Hematopoietic multipotent progenitor cell treated with erythropoietin and hydrocortisone succinate and interleukin-3 and kit ligand, for 8 days (in vitro differentiated cells): ENCODE results near the gene VWCE.
"Not testable (repeated sequence)": the region's sequence is repeated elsewhere in the genome, so short reads cannot be mapped to it uniquely, and the experiment has no call there.

ENCODE experiments used
- DNase-seq: peaks from one replicate; pipeline ENCODE4 v3.0.0-alpha.2; 2015

VWCE gene

GRCh38 chr11:61250796-61251765, 44.0 kb downstream of the VWCE start:
- not testable (repeated sequence) for DNase-seq

DNA sequence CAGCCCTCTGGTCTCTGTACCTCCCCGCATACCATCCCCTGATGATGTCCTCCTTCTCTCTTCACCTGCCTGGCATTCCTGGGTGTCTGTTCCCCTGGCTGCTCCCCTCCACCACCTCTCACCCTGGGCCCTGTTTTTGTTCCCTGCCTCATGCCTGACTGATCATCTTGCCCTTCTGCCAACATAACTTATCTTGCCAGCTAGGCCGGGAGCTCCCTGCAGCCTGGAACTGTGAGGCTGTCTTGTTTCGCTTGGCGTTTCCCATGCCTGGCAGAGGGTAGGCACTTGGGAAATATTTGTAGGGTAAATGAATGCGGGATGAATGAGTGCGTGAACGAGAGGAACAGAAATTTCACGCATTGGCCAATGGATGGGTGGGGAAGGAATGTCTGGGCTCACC, 45.9 kb downstream of the VWCE start:
- not testable (repeated sequence) for DNase-seq

- not testable (repeated sequence) for DNase-seq
Observed at GRCh38 chr11:61248071-61248470, 47.0 kb downstream of the VWCE start.

DNA sequence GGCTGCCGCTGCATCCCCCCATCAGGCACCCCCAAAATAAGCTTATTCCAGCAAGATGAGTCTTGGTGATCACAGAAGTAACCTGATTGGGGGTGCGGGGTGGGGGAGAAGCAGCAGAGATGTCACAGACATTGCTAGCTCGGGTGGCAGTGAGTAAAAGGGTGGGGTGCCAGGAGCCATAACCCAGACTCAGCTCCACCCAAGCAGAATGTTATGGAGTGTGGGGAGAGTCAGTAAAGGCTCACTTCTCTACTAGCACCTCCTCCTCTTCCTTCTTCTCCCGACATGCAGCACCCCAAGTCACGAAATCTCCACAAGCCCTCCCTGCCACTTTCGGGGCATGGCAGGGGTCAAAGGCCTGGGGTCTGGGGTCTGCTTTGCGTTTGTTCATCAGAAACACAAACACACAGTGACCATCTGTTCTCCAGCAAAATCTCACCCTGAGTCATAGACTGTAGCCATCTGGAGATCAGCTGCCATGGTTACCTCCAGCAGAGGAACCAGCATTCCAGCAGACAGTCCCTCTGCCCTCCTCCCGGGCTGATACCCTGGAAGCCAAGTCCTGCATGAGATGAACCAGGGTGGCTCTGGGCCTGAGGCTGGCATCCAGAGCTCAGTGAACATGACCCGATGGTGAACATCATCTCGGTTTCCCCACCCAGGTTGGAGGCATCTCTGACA, 49.7 kb downstream of the VWCE start:
- DNase-seq = not testable (repeated sequence)

GRCh38 chr11:61241526-61241925, 53.6 kb downstream of the VWCE start:
- DNase-seq = not testable (repeated sequence)

DNA sequence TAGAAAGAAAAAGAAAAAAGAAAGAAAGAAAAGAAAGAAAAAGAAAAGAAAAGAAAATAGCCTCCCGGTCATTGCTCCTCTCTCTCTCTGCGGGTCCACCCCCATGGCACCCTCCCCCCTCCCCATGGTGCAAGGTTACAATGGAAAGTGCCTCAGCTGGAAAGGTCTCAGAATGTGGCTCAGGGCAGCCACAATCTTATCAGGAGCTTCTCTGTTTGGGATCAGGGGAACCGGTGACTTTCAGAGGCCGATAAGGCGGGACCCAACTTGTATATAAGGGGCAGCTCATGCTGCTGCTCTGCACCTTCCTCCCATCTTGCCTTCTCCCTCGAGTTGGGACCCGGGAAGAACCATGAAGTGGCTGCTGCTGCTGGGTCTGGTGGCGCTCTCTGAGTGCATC, 54.2 kb downstream of the VWCE start, which contains the start of gene PGA5:
PGA5 (plus strand) TSS at position 301 of the 400 bp plus-strand sequence; CDS start at position 353, 52 bp downstream.
- not testable (repeated sequence) for DNase-seq

DNA sequence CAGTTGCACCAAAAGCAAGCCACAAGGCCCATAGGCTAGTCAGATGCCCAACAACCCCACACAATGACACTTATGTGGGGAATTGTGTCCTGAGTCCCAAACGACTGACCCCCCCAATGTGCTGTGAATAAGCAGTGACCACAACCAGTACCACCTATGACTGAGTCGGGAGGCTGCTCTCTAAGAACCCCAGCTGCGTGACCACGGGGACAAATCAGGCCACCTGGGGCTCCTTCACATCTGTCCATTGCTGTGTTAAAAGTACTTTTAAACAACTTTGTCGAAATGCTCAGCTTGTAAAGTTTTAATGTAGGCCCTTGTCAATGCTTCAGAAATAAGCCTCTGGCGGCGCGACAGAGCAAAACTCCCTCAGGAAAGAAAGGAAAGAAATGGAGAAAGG, 54.8 kb downstream of the VWCE start:
- not testable (repeated sequence) for DNase-seq

- not testable (repeated sequence) for DNase-seq
Observed at GRCh38 chr11:61237130-61237529, 58.0 kb downstream of the VWCE start.

GRCh38 chr11:61232548-61233145, 62.5 kb downstream of the VWCE start:
- DNase-seq = not testable (repeated sequence)

- DNase-seq = not testable (repeated sequence)
Observed at GRCh38 chr11:61231585-61231984, 63.5 kb downstream of the VWCE start.

DNA sequence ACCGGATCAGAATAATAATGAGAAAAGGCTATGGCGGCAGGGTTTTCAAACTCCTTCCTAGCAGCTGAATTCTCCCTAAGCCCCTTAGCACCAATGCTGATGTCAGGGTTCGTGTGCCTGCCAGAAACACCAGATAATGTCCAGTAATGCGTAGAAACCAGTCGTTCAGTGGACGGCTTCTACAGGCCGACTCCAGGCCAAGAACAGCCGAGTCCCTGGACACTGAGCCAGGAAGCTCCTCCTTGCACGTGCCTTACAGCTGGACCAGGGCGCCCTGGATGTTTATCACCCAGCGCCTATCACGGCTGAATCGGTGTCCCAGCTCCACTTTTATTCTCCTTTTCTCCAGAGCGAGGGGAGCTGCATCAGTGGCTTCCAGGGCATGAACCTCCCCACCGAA, 64.1 kb downstream of the VWCE start:
- DNase-seq = not testable (repeated sequence)

- DNase-seq = not testable (repeated sequence)
Observed at GRCh38 chr11:61229458-61229857, 65.7 kb downstream of the VWCE start.

DNA sequence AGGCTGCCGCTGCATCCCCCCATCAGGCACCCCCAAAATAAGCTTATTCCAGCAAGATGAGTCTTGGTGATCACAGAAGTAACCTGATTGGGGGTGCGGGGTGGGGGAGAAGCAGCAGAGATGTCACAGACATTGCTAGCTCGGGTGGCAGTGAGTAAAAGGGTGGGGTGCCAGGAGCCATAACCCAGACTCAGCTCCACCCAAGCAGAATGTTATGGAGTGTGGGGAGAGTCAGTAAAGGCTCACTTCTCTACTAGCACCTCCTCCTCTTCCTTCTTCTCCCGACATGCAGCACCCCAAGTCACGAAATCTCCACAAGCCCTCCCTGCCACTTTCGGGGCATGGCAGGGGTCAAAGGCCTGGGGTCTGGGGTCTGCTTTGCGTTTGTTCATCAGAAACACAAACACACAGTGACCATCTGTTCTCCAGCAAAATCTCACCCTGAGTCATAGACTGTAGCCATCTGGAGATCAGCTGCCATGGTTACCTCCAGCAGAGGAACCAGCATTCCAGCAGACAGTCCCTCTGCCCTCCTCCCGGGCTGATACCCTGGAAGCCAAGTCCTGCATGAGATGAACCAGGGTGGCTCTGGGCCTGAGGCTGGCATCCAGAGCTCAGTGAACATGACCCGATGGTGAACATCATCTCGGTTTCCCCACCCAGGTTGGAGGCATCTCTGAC, 68.5 kb downstream of the VWCE start:
- not testable (repeated sequence) for DNase-seq

- DNase-seq = not testable (repeated sequence)
Observed at GRCh38 chr11:61222692-61223091, 72.4 kb downstream of the VWCE start.

DNA sequence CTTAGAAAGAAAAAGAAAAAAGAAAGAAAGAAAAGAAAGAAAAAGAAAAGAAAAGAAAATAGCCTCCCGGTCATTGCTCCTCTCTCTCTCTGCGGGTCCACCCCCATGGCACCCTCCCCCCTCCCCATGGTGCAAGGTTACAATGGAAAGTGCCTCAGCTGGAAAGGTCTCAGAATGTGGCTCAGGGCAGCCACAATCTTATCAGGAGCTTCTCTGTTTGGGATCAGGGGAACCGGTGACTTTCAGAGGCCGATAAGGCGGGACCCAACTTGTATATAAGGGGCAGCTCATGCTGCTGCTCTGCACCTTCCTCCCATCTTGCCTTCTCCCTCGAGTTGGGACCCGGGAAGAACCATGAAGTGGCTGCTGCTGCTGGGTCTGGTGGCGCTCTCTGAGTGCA, 73.1 kb downstream of the VWCE start, which contains the start of gene PGA4:
PGA4 (plus strand) TSS at position 301 of the 400 bp plus-strand sequence; CDS start at position 355, 54 bp downstream.
- not testable (repeated sequence) for DNase-seq

DNA sequence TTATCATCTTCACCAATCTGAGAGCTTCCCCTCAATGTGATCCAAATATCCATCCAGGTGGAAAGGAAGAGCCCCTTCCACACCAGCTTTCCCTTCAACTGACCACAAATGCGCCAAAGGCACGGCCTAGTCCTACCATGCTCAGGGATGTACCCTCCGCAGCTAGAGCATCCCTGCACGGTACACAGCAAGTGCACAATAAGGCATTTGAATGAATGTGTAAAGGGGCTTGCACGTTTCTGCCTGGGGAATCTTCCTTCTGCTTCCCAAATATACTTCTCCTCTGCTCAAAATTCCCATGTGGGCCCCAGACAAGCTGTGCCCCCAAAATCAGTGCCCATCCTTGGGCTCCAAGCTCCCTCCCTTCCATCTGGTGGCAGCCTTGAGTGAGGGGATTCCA, 76.1 kb downstream of the VWCE start:
- not testable (repeated sequence) for DNase-seq

DNA sequence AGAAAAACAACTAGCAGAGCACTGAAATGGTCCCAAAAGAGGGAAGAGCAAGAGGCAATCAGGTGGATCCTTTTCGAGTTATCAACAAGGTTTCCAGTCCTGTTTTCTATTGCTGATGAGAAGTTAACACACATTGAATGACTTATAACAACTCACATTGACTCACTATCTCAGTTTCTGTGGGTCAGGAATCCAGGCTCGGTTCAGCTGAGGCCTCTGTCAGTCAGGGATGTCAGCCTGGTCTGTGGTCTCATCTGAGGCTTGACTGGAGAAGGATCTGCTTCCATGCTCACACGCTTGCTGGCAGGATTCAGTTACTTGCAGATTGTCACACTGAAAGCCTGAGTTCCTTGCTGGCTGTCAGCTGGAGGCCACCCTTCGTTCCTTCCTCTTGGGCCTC, 76.8 kb downstream of the VWCE start:
- DNase-seq = not testable (repeated sequence)

GRCh38 chr11:61213711-61214324, 81.3 kb downstream of the VWCE start:
- DNase-seq = not testable (repeated sequence)

GRCh38 chr11:61212202-61212601, 82.9 kb downstream of the VWCE start:
- not testable (repeated sequence) for DNase-seq

GRCh38 chr11:61211327-61211952, 83.7 kb downstream of the VWCE start:
- DNase-seq = not testable (repeated sequence)

DNA sequence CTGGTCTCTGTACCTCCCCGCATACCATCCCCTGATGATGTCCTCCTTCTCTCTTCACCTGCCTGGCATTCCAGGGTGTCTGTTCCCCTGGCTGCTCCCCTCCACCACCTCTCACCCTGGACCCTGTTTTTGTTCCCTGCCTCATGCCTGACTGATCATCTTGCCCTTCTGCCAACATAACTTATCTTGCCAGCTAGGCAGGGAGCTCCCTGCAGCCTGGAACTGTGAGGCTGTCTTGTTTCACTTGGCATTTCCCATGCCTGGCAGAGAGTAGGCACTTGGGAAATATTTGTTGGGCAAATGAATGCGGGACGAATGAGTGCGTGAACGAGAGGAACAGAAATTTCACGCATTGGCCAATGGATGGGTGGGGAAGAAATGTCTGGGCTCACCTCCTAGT, 84.5 kb downstream of the VWCE start:
- DNase-seq = not testable (repeated sequence)
